GM13976 (cell line): ENCODE measurements around the gene EFNA3.

ENCODE experiments used
- DNase-seq: peaks from one replicate; pipeline ENCODE4 v3.0.0; 2012; ENCODE audit warnings: low spot score
- CTCF ChIP-seq: IDR thresholded peaks from 2 replicates; pipeline ENCODE4 v1.5.1; 2012; ENCODE audit warnings: borderline replicate concordance, mild to moderate bottlenecking; ENCODE audit not compliant: insufficient read depth; ENCODE audit errors: extremely low read depth, missing control alignments, control extremely low read depth
- in situ Hi-C: fragments of 300-500 bp; cut with MboI; formaldehyde crosslinking; loops from one replicate; pipeline ENCODE4 v1.12.0; 2022; ENCODE audit warnings: low sequenced_read_pairs, mixed read lengths, inconsistent platforms; ENCODE audit not compliant: unreplicated experiment

Gene EFNA3

DNA sequence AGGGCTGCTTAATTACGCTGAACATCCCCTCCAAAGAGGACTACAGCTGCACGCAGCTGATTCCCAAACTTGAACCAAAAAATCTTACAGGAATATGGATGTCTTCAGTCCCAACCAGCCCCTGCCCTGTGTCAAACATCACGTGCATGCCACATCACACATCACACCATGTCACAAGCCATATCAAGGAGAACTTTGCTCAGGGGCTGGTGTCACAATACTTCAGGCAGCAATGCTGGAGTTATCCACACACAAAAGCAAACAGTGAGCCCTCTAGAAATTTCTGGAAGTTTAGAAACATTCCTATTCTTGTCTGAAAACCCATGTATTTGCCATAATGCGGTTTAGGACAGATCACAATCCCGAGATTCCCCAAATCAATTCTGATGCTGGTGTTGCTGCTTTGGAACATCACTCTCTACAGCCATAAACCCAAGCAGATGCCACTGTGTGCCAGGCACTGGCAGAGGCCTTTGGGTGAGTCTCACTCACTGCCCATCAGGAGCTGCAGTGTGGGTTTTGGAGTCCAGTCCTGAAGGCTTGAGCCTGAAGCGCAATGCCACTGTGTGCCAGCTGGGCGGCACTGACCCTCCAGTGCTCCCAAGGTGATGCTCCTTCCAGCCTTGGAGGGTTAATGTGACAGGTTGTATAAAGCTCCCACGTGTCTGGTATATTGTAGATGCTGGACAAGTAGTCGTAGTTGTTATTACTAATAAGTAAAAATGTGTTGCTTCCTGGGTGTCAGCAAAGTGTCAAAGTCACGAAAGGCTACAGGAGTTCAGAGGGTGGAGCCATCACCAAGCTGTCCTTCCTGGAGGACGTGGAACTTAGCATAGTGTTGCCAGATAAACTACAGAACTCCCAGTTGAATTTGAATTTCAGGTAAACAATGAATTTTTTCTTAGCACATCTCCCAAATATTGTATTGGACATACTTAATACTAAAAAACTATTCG is 28.9 kb downstream of the EFNA3 start:
- TF ChIP-seq CTCF: no peak
- DNase-seq: no peak
- in situ Hi-C loops: no loop called here

- in situ Hi-C loops: no loop called here
- no peak for DNase-seq
- no peak for TF ChIP-seq CTCF
These were observed 29.7 kb downstream of the EFNA3 start for GRCh38 chr1:155108296-155108695.

DNA sequence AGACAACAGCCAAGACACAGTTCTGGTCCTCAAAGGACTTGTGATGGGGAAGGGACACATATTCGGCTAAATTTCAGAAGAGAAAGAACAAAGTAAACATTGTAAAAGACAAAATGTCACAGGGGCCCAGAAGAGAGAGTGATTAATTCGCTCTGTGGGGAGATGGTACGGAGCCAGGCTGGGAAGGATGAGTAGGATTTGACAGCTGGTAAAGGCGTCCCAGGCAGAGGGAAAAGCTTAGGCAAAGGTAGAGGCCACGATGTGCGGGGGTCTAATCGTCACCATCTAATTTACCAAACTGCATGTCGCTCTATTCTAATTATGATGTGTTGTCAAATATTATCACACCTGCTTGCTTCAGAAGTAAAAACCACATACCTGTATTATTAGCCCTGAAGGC is 31.7 kb downstream of the EFNA3 start:
- in situ Hi-C loops: no loop called here
- no peak for DNase-seq
- TF ChIP-seq CTCF: no peak

DNA sequence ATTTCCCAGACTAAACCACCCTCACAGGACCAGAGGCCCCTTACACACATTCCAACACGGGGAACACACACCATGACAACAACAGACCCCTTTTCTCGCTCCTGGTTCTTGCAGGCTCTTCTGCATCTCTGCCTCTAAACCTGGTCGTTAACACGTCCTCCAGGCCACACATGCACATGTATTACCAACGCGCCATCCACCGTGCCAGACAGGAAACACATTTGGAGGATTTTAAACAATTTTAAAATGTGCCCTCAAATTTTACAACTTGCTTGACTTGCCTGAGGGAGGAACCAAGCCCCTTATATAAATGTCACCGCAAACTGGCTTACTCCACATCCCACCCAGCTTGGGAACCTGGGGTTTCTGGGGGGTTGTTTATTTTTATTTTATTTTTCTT is 32.2 kb downstream of the EFNA3 start:
- no peak for DNase-seq
- TF ChIP-seq CTCF: no peak
- in situ Hi-C loops: no loop called here

DNA sequence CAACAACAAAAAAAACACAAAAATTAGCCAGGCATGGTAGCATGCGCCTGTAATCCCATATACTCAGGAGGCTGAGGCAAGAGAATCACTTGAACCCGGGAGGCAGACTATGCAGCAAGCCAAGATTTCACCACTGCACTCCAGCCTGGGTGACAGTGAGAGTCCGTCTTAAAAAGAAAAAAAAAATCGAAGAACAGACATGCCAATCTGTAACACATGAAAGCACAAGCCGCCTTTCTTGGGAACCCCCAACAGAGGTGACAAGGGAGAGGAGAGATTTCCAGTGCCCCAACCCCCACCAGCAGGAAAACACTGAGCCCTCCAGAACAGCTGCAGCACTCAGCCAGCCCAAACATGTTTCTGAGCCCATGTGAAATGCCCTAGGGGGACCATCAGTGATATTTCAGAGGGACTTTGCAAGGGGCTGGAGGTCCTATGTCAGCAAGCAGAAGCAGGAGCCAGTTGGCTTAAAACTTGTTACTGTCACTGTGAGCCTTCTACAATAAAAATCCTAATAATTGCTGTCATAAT is 34.9 kb downstream of the EFNA3 start:
- no peak for TF ChIP-seq CTCF
- in situ Hi-C loops: no loop called here
- DNase-seq: no peak

DNA sequence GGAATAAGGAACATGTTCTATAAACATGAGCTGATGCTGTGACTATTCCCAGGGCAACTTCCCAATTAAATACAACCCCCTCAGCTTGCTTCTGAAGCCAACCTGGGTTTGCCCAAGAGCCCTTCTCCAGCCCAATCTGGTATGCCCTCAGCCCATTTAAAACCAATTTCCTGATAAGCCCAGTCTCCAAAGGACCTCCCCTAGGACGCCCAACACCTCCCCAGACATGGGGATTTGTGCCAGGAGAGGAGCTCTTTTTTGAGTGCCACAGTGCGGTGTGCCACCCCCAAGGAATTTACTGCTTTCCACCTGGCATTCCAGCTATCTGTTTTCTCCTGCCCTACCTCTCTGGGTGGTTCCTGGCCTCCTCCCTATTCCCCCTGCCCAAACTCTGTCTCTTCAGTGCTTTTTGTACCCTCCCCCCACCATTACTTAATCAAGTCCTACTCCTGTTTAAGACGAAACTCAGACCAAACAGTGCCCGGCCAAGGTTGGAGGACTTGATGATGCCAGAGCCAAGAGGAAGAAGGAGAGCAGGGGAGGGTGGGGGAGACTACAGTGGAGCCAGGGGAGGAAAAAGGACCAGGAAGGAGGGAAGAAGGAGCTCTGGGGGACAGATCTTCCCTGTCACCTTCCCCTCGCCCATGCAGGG is 37.6 kb downstream of the EFNA3 start:
- in situ Hi-C loops: no loop called here
- no peak for TF ChIP-seq CTCF
- no peak for DNase-seq
